ENCODE measurements around the gene CDC42SE1.

CDC42SE1 gene

GRCh38 chr1:151008244-151009205 lies 50.9 kb downstream of the CDC42SE1 start, which contains the start of gene PRUNE1:
PRUNE1 (plus strand) TSS chr1:151008449; CDS start chr1:151008633, 184 bp downstream.
- DNase-seq (ENCODE audit: low read depth): peak; percentile 92

- no peak for DNase-seq (ENCODE audit: low read depth)
Measured at GRCh38 chr1:151007853-151008243, 51.6 kb downstream of the CDC42SE1 start.

- DNase-seq (ENCODE audit: low read depth): peak; percentile 88
Measured at GRCh38 chr1:151006327-151007052, 52.9 kb downstream of the CDC42SE1 start, which contains the start of gene MINDY1. MINDY1 (minus strand) TSS chr1:151006902; CDS start chr1:151002617, 4,285 bp downstream.

- DNase-seq (ENCODE audit: low read depth): no peak
Measured at GRCh38 chr1:151005729-151006319, 53.6 kb downstream of the CDC42SE1 start.

- no peak for DNase-seq (ENCODE audit: low read depth)
Measured at GRCh38 chr1:151003180-151003579, 56.2 kb downstream of the CDC42SE1 start.

GRCh38 chr1:151002611-151003010 lies 56.8 kb downstream of the CDC42SE1 start:
- no peak for DNase-seq (ENCODE audit: low read depth)

GRCh38 chr1:151002051-151002450 lies 57.4 kb downstream of the CDC42SE1 start:
- no peak for DNase-seq (ENCODE audit: low read depth)

GRCh38 chr1:151001602-151002001 lies 57.8 kb downstream of the CDC42SE1 start:
- DNase-seq (ENCODE audit: low read depth): no peak

Data from amniotic epithelial cell (primary cell).